Measurements from ENCODE around the gene TNK1.

DNA sequence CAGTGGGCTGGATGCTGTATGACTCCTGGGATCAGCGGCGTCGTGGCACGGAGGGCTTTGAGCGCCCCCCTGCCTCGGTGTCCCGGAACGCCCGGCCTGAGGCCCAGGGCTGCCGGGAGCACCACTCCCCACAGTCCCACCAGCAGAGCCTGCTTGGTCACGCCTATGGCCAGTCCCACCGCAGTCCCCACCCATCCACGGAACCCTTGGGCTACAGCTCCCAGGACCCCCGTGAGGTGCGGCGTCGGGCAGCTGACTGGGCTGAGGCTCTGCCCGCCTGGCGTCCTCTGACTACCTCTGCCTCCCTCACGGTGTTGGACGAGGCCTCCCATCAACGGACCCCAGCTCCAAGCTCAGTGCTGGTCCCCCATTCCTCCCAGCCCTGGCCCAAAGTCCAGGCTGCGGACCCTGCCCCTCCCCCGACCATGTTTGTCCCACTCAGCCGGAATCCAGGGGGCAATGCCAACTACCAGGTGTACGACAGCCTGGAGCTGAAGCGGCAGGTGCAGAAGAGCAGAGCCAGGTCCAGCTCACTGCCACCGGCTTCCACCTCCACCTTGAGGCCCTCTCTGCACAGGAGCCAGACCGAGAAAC lies 46.1 kb downstream of the TNK1 start:
- TF ChIP-seq, protein P1, sequence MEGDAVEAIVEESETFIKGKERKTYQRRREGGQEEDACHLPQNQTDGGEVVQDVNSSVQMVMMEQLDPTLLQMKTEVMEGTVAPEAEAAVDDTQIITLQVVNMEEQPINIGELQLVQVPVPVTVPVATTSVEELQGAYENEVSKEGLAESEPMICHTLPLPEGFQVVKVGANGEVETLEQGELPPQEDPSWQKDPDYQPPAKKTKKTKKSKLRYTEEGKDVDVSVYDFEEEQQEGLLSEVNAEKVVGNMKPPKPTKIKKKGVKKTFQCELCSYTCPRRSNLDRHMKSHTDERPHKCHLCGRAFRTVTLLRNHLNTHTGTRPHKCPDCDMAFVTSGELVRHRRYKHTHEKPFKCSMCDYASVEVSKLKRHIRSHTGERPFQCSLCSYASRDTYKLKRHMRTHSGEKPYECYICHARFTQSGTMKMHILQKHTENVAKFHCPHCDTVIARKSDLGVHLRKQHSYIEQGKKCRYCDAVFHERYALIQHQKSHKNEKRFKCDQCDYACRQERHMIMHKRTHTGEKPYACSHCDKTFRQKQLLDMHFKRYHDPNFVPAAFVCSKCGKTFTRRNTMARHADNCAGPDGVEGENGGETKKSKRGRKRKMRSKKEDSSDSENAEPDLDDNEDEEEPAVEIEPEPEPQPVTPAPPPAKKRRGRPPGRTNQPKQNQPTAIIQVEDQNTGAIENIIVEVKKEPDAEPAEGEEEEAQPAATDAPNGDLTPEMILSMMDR (IDR thresholded peaks at IDR 0.05), result no peak
- TF ChIP-seq POLR2AphosphoS5 (IDR thresholded peaks at IDR 0.05), result no peak

Data from upper lobe of left lung (tissue), 4 donors.